NB4 (cell line): ENCODE measurements around the gene IGF1R.

Experiments used
- CTCF ChIP-seq: IDR thresholded peaks from one replicate; pipeline ENCODE4 v1.5.1; 2012; ENCODE audit warnings: low read depth, low read length
- MAX ChIP-seq: IDR thresholded peaks from 2 replicates; pipeline ENCODE4 v1.6.1; 2011; ENCODE audit warnings: low read depth, low read length
- MYC ChIP-seq: IDR thresholded peaks from 2 replicates; pipeline ENCODE4 v1.6.1; 2011; ENCODE audit warnings: low read depth, low read length
- POLR2A ChIP-seq: IDR thresholded peaks from 2 replicates; pipeline ENCODE4 v1.6.1; 2011; ENCODE audit warnings: mild to moderate bottlenecking; ENCODE audit not compliant: insufficient read length; ENCODE audit errors: extremely low read depth

DNA sequence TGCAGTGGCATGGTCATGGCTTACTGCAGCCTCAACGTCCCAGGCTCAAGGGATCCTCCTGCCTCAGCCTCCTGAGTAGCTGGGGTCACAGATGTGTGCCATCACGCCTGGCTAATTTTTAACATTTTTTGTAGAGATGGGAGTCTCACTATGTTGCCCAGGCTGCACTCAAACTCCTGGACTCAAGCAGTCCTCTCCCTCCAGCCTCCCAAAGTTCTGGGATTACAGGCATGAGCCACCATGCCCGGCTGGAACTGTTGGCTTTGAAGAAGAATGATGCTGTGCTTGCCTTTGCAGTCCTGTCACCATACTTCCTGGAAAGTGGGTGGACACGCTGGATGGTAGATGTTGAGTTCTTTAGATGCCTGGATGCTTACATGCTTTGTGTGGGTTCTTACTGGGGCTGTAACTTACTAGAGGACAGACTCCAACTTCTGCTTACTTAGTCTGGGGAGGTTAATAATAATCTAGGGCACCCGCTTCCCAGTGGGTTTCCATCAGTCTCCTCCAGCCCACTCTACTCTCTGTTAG lies 36.7 kb downstream of the IGF1R start:
- TF ChIP-seq POLR2A = no peak
- TF ChIP-seq CTCF = no peak
- no peak for TF ChIP-seq MAX
- no peak for TF ChIP-seq MYC
